ENCODE data around the gene XPO6. TPM values are rescaled to one million over a fixed set of nuclear protein-coding genes. Genes with fewer than 3 reads are reported as not detected.
A peak's percentile ranks its signal among the peaks of the same experiment; 100 is the strongest.

The XPO6 gene
- polyA plus RNA-seq, 5 donors = 61.9 to 80.9 (median 75.6) TPM

- DNase-seq = no peak
Observed at GRCh38 chr16:28185696-28186095, 26.1 kb downstream of the XPO6 start.

GRCh38 chr16:28184625-28185024, 27.1 kb downstream of the XPO6 start:
- no peak for DNase-seq

GRCh38 chr16:28183930-28184329, 27.8 kb downstream of the XPO6 start:
- DNase-seq = no peak

DNA sequence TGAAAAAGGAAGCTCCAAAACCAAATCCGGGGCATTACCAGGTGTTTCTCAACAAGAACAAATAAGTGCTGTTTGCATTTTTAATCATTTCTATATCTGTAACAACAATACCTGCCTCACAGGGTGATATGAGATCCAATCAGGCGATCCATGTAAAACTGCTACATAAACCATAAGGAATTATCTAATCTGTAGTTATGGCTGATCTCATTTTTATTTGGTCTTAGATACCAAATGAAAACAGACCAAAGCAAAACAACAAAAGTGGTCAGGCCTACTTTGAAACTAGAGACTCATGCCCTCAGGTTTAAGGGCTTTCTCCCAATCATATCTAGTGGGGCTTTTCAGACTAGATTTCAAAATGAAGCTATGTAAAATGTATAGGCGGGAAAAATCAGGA, 28.3 kb downstream of the XPO6 start:
- no peak for DNase-seq

DNA sequence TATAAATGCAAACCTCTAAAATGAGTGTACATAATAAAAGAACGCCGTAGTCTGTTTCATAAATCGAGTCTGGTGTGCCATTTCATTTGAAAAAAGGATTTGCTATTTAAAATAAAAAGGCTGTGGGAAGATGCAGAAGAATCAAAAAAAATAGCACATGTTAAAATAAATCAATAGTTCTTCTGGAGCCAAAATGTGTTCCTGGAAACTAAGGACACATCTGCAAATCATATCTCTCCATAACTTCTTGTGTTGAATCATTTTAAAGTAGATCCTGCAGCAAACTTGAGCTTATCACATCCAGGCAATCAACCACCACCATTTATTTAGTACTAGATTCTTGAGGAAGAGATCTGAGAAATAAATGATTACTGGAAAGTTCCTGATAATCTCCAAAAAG, 29.0 kb downstream of the XPO6 start:
- DNase-seq = no peak

- no peak for DNase-seq
Observed at GRCh38 chr16:28182183-28182582, 29.6 kb downstream of the XPO6 start.

DNA sequence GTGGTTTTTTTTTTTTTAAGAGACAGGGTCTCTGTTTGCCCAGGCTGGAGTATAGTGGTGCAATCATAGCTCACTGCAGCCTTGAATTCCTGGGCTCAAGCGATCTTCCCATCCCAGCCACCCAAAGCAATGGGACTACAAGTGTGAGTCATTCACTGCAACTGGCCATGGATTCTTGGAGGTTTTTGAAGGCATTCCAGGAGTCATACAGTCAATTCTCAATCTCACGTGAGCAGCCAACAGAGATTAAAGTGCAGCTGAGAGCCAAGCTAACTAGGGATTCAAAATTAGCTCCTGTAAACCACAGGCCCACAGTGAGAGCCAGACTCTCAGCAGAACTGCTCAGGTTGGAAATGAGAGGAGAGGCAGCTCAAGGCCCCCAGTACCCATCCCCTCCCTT, 30.2 kb downstream of the XPO6 start:
- DNase-seq = no peak

DNA sequence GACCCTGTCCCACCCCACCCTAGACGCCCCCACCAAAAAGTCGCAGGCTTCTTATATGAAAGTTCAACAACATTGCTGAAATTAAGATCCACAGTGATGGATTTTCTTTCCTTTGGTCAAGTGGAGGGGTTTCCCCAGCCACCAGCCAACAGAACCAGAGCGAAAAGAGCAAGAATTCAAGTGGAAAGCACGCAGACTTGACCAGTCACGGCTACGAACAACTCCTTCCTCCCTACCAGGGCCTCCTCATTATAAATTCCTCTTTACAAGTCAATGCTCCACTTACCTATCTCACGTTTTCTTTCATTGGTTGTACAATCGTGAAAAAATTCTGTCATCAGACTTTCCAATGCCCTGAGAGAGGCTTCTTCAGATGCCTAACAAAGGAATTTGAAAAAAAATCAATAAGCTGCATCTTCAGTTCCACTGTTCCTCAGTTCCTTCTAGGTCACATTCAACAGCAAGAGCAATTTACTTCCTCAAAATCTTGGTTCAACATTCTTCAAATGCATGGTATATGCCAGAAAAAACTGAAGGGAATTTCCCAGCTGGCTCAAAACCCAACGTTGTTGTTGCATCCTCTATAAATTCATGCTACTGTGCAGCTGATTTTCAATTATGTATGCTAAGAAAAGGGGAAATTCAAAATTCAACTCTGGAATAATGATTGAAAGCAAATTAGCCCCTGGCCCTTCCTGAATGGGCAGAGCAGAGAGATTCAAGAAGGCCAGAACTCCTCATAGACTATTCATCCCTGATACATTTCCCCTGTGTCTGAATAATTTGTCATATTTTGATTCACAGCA, 30.9 kb downstream of the XPO6 start:
- no peak for DNase-seq

GRCh38 chr16:28179354-28179753, 32.4 kb downstream of the XPO6 start:
- DNase-seq = no peak

DNA sequence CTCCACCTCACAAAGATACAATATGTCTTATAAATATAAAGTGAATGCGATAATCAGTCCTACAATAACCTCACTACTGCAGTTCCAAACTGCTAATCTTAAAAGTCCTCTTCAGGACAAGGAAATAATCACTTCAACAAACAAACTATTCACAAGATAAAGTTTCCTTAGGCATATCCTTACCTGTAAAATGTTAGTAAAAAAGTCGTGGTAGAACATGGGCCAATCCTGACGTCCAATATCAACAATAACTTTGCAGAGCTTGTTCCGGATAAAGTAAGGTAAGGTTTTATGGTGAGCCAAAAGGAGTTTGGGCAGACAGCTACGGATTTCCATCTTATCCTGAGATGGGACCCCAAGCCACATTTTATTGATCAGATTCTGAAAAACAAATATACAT, 36.0 kb downstream of the XPO6 start:
- DNase-seq = no peak

DNA sequence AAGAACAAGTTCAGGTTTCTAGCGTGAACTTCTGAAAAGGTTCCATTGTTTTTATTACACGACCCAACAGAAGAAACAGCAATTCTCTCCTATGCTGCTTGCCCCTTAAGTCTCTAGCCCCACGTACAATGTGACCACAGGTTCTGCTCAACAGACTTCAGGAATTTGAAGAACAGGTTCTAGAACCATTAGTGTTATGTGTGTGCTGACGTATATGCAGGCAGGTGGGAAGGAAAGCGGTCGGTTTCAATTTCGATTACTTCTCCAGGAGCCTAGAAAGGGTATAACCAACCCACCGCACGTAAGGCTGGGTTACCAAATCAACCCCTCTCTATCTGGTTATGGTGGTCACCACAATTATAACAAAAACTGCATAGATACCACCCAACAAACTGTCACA, 39.4 kb downstream of the XPO6 start:
- no peak for DNase-seq

DNA sequence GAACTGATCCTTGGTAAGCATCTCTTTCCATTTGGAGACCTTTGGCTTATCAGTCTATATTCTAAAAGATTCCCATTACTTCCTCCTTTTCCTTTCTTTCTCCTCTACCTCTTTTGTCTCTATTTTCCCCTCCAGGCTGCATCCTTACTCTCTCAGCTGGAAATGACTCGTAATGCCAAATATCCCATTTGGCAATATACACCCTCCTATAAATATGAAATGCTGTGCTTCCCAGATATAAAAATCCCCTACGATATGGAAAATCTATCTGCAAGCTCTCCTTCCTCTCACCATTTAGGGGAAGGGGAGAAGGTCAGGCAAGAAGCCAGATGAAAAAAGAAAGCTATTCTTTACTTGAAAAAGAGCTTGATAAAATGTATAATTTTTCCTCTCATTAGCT, 39.9 kb downstream of the XPO6 start:
- no peak for DNase-seq

GRCh38 chr16:28168991-28169554, 42.7 kb downstream of the XPO6 start:
- no peak for DNase-seq

GRCh38 chr16:28167730-28168129, 44.0 kb downstream of the XPO6 start:
- DNase-seq = no peak

DNA sequence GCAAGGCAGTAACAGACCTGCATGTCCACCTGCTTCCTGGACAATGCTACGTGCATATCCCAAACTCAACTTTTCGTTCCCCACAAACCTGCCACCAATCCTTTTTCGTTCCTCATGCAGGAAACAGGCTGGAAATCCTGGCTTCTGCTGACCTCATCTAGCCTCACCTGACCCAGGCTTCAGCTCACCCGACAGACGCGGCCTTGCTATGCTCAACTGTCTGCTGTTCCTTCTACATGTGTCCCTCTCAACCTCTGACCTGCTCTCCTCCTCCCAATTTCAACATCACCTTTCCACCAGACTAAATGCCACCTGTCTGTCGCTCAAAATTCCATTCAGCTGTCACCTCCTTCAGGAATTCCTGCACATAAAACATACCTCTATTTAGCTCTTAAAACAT, 44.5 kb downstream of the XPO6 start:
- no peak for DNase-seq

DNA sequence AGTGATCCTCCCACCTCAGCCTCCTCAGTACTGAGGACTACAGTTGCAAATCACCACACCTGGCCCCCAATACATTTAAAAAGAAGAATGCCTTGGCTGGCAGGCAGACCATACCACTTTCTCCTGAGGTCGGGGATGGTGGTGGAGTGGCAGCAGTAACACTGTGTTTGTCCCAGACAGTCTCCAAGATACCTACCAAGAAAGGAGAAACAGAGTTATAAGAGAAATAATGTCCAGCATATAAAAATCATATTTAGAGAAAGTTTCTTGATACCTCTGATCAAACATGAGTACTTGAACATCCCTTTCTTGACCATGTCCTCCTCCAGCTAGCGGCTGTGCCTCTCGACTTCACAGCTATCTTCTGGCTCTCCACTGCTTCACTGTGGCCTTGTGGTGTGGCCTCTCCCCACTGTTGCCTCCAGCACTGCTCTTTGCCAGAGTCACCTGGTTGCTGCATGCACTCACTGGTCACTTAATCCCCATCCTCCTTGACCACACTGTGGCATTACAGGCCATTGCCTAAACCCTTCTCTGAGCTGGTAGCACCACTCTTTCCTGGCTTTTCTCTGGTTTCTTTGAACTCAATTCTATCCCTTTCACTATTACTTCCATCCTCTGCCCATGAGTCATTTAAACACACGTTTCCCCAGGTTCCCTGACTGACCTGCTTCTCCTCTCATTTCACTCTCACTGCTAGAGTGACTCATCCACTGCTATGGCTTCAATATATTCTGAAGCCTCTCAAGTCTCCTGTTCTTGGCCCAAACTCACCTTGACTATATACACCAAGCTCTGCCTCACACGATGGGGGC, 45.2 kb downstream of the XPO6 start:
- DNase-seq = no peak

- DNase-seq = no peak
Observed at GRCh38 chr16:28165598-28165997, 46.2 kb downstream of the XPO6 start.

DNA sequence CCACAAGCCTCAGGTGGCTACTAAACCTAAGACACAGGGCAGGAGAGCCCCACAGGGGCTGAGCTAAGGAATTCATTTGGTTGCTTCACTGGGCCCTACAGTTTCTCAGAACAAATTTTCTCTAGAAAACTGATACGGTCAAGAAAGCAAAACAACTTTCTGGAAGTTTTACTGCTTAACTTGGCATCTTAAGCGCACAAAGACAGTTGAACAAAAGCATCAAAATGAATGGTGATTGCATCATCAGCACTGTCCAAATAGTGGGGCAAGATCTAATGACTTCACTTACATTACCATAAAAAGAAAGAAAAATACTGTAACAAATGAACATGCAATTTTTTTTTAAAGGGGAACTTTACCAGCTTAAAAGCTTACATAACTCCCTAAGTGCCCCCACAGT, 47.6 kb downstream of the XPO6 start:
- DNase-seq = peak; percentile 31 to 36

DNA sequence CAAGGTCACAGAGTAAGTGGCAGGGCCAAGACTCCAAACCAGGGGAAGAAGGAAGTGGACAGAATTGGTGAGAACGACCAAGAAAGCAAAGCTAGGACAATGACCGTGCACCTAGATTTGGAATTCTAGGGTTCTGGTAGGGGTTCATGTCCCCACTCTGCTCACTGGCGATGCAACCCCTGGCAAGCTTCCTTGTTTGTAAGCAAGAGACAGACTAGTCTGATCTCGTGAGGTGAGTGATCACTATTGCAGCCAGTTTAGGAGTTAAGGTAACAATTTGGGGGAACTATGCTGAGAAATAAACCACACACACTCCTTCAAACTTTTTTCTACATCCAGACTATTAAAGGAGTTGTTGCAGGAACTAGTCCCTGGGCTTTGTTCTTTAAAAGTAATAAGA, 48.1 kb downstream of the XPO6 start:
- no peak for DNase-seq

DNA sequence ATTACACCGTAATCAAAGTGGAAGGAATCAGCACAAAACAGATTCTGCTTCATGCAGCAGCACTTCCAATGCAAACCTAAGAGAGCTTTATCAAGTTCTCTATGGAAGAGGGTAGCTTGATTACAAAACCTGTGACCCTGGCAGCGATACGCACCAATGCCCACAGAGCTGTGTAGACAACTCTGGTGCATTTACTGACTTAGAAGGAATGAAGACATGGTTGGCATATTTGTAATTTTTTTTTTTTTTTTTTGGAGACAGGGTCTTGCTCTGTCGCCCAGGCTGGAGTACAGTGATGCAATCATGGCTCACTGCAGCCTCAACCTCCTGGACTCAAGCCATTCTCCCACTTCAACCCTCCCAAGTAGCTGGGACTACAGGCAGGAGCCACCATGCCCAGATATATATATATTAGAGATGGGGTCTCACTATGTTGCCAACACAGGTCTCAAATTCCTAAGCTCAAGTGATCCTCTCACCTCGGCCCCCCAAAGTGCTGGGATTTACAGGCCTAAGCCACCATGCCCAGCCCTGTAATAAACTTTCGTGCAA, 49.4 kb downstream of the XPO6 start:
- no peak for DNase-seq

GRCh38 chr16:28161626-28162025, 50.1 kb downstream of the XPO6 start:
- DNase-seq = no peak

DNA sequence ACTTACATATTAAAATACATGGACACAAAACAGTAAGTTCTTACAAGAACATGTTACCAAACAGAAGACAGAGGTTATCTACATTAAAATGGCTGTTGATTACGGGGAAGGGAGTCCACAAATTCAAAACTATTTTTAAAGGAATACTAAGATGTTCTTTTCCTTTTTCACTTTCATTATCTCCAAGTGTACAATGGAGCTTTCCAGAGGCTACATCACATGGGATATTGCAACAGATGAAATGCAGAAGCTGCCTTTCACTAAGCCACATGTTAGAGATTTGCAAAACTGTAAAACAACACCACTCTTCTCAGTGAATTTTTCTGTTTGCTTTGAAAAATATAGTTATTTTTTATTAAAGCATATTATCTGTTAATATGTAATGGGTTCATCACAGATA, 53.6 kb downstream of the XPO6 start:
- DNase-seq = no peak

Data from right lung (tissue), 5 donors.